Vagina (tissue), 2 donors: ENCODE data around the gene PRRT2. TPM values are rescaled to one million over a fixed set of nuclear protein-coding genes. Genes with fewer than 3 reads are reported as not detected.
"Not testable (repeated sequence)": the region's sequence is repeated elsewhere in the genome, so short reads cannot be mapped to it uniquely, and the experiment has no call there.

Experiments
- DNase-seq, 2 donors: peaks; one replicate each; pipeline ENCODE4 v3.0.0-alpha.2; 2017; ENCODE audit errors: extremely low spot score in 2 of 2
- H3K27ac ChIP-seq: fragments of 200-600 bp; sonication (generic); one replicate; pipeline ENCODE4 v1.5.1; 2019
- H3K27me3 ChIP-seq: fragments of 200-600 bp; sonication (generic); one replicate; pipeline ENCODE4 v1.5.1; 2019
- H3K36me3 ChIP-seq, 2 donors: fragments of 200-600 bp; sonication (generic); one replicate each; pipeline ENCODE4 v1.5.1; 2017 to 2019
- H3K4me1 ChIP-seq: fragments of 200-600 bp; sonication (generic); one replicate; pipeline ENCODE4 v1.5.1; 2019
- H3K4me3 ChIP-seq, 2 donors: fragments of 200-600 bp; sonication (generic); 1 replicate in 1 of 2; 2 replicates in 1 of 2; pipeline ENCODE4 v1.5.1; 2016 to 2019
- H3K9me3 ChIP-seq: fragments of 200-600 bp; sonication (generic); one replicate; pipeline ENCODE4 v1.5.1; 2019
- POLR2A ChIP-seq, 2 donors: fragments of 450-650 bp; IDR thresholded peaks; one replicate each; pipeline ENCODE4 v1.6.1; 2017; ENCODE audit warnings: antibody characterized with exemption in 2 of 2, mild to moderate bottlenecking in 2 of 2, moderate library complexity in 2 of 2
- POLR2AphosphoS5 ChIP-seq, 2 donors: sonication (generic); formaldehyde crosslinking; IDR thresholded peaks; one replicate each; pipeline ENCODE4 v1.9.0; 2017; ENCODE audit warnings: antibody characterized with exemption in 2 of 2, mild to moderate bottlenecking in 2 of 2, low read depth in 1 of 2; ENCODE audit not compliant: insufficient read depth in 1 of 2
- intact Hi-C: fragments of 100-400 bp; cut with DNase I; formaldehyde crosslinking; loops from one replicate; pipeline ENCODE4 v1.15.1; 2023
- total RNA-seq: library from RNA; depleted of rRNA; stranded (reverse); fragments of >200 nt; gene quantifications from one replicate; pipeline ENCODE4 v1.2.3, GENCODE V29; 2016
- TF ChIP-seq, protein P1 (sequence below), 3 experiments: fragments of 450-650 bp in 2 of 3; fragments of 200-600 bp in 1 of 3; sonication (generic) in 1 of 3; IDR thresholded peaks; one replicate each; pipeline ENCODE4 v1.5.1; 2017 to 2019; ENCODE audit warnings: antibody characterized with exemption in 3 of 3, mild to moderate bottlenecking in 2 of 3, moderate library complexity in 2 of 3

The PRRT2 gene
- total RNA-seq, 1 donor from 2014 or later, result 20.4 TPM

DNA sequence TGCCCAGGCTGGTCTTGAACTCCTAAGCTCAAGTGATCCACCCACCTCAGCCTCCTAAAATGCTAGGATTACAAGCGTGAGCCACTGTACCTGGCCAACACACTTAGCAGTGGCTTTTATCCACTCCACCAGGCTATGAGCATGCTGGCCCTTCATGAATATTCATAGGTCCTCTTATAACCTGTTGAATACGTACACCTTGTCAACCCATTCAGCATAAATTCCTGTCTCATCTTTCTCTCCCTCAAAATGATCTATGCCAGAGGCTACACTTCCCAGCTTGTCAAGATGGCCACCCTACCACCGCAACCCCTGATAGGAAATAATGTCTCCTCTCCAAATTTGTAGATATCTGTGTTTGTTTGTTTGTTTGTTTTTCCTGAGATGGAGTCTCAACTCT is 44.9 kb upstream of the PRRT2 start:
- Histone ChIP-seq H3K27ac (no peak overlapping the region), H3K4me3 (no peak overlapping the region), H3K36me3 (no peaks in the 10 kb centered on the region), H3K9me3 (no peaks in the 10 kb centered on the region), H3K4me1 (no peaks in the 10 kb centered on the region), H3K27me3 (no peaks in the 10 kb centered on the region)
- TF ChIP-seq POLR2A (IDR thresholded peaks at IDR 0.05), result no peak
- no peak for TF ChIP-seq POLR2AphosphoS5 (IDR thresholded peaks at IDR 0.05; ENCODE audit: insufficient read depth in 1 of 2, low read depth in 1 of 2)
- TF ChIP-seq, protein P1, sequence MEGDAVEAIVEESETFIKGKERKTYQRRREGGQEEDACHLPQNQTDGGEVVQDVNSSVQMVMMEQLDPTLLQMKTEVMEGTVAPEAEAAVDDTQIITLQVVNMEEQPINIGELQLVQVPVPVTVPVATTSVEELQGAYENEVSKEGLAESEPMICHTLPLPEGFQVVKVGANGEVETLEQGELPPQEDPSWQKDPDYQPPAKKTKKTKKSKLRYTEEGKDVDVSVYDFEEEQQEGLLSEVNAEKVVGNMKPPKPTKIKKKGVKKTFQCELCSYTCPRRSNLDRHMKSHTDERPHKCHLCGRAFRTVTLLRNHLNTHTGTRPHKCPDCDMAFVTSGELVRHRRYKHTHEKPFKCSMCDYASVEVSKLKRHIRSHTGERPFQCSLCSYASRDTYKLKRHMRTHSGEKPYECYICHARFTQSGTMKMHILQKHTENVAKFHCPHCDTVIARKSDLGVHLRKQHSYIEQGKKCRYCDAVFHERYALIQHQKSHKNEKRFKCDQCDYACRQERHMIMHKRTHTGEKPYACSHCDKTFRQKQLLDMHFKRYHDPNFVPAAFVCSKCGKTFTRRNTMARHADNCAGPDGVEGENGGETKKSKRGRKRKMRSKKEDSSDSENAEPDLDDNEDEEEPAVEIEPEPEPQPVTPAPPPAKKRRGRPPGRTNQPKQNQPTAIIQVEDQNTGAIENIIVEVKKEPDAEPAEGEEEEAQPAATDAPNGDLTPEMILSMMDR (IDR thresholded peaks at IDR 0.05), result no peak
- DNase-seq, result no peak
- intact Hi-C loops, result no loop called here

DNA sequence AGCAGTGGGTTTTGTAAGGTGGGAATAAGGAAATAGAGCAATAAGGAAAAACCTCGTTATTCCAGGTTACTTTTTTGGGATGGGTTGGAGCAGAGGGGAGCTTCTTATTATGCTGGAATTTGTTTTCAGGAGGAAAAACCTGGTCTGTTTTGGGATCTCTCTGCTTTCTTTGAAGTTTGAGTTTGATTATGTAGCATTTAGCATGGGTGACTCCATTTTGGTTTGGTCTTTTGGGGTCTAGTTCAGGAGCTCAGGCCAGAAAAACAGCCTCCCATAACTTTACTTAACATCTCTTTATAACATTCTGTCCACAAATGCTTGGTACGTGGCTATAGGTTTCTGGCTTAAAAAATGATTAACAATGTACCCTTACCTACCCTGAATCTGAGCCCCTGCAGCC is 42.5 kb upstream of the PRRT2 start:
- H3K36me3 ChIP-seq, result no peaks in the 10 kb centered on the region
- TF ChIP-seq, protein P1 (IDR thresholded peaks at IDR 0.05), result no peak
- TF ChIP-seq POLR2A (IDR thresholded peaks at IDR 0.05), result no peak
- no peak for TF ChIP-seq POLR2AphosphoS5 (IDR thresholded peaks at IDR 0.05; ENCODE audit: insufficient read depth in 1 of 2, low read depth in 1 of 2)
- intact Hi-C loops, result no loop called here
- H3K9me3 ChIP-seq, result no peaks in the 10 kb centered on the region
- DNase-seq, result no peak
- no peaks in the 10 kb centered on the region for H3K27me3 ChIP-seq
- no peak overlapping the region for H3K4me3 ChIP-seq
- H3K4me1 ChIP-seq, result no peaks in the 10 kb centered on the region
- H3K27ac ChIP-seq, result no peak overlapping the region

DNA sequence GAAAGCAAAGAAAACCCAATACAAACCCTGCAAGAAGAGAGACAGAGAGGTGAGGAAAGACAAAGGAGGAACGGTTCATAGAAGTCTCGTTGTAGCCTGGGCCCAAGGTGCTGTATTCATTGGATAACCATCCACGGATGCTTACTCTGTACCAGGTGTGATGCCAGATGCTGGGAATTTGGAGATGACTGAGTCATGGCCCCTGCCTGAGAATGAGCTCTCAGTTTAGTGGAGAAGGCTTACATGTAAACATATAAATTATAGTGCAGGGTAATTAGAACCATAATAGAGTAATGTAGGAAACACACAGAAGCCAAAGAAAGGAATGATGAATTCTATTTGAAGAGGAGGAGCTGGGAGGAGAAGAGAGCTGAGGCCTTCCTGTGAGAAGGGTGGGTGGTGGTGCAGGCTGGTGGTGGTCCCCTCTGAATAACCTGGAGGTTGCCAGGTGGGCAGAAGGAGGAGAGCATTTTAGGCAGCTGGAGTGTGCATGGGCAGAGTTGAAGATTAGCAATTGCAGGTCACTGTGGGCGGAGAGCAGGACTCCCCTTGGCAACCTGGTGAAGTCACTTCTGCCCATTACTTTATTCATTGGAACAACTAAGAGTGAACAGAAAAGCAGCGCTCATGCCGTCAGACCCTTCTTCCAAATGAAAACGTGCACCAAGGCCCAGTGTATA is 41.6 kb upstream of the PRRT2 start:
- Histone ChIP-seq H3K4me3 (no peak overlapping the region), H3K27me3 (no peaks in the 10 kb centered on the region), H3K27ac (no peak overlapping the region), H3K36me3 (no peaks in the 10 kb centered on the region), H3K9me3 (no peaks in the 10 kb centered on the region), H3K4me1 (no peaks in the 10 kb centered on the region)
- intact Hi-C loops, result no loop called here
- DNase-seq, result no peak
- TF ChIP-seq POLR2AphosphoS5 (IDR thresholded peaks at IDR 0.05; ENCODE audit: insufficient read depth in 1 of 2, low read depth in 1 of 2), result no peak
- no peak for TF ChIP-seq POLR2A (IDR thresholded peaks at IDR 0.05)
- TF ChIP-seq, protein P1 (IDR thresholded peaks at IDR 0.05), result no peak

DNA sequence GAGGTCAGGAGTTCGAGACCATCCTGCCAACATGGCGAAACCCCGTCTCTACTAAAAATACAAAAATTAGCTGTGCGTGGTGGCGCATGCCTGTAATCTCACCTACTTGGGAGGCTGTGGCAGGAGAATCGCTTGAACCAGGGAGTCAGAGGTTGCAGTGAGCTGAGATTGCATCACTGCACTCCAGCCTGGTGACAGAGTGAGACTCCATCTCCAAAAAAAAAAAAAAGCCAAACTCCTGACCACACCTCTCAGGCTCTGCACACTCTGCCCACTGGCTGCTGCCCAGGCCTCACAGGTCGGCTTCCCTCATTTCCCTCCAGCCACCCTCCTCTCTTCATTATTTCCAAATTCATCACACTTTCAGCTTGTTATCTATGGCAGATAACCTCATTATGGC is 39.7 kb upstream of the PRRT2 start:
- H3K36me3 ChIP-seq, intact Hi-C loops, H3K27me3 ChIP-seq, H3K27ac ChIP-seq, H3K4me3 ChIP-seq, H3K4me1 ChIP-seq, DNase-seq, H3K9me3 ChIP-seq: not testable (repeated sequence)

DNA sequence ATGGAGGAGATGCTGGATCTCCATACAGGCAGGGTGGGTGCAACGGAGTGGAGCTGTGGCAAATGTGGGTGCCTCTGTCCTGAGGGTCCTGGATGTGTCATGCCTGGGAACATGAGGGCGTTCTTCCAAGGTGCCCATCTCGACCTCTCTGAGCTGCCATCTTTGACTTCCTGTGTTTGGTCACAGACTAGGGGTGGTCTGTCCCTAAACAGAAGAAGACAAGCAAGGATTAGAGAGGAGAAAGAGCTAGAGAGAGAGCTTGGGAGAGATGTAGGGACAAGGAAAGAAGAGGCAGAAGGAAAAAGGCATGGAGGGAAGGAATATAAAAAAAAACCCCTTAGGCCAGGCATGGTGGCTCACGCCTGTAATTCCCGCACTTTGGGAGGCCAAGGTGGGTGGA is 37.3 kb upstream of the PRRT2 start:
- Histone ChIP-seq H3K27ac (no peak overlapping the region), H3K4me3 (no peak overlapping the region), H3K36me3 (no peaks in the 10 kb centered on the region), H3K4me1 (no peaks in the 10 kb centered on the region), H3K9me3 (no peaks in the 10 kb centered on the region), H3K27me3 (no peaks in the 10 kb centered on the region)
- no peak for TF ChIP-seq POLR2AphosphoS5 (IDR thresholded peaks at IDR 0.05; ENCODE audit: insufficient read depth in 1 of 2, low read depth in 1 of 2)
- TF ChIP-seq POLR2A (IDR thresholded peaks at IDR 0.05), result no peak
- TF ChIP-seq, protein P1 (IDR thresholded peaks at IDR 0.05), result no peak
- no peak for DNase-seq
- intact Hi-C loops, result no loop called here
